Keratinocyte (primary cell): ENCODE data around the gene SUSD3. TPM values are rescaled to one million over a fixed set of nuclear protein-coding genes. Genes with fewer than 3 reads are reported as not detected.

Experiments
- DNase-seq: peaks from one replicate; pipeline ENCODE4 v3.0.0-alpha.2; 2011; ENCODE audit warnings: low read depth, missing footprints, low spot score
- FAIRE-seq: peaks from 2 replicates; lab custom pipeline; 2011; peaks lifted over from hg19 to GRCh38; lab: Jason Lieb, UNC
- H2AFZ ChIP-seq: 2 replicates; pipeline ENCODE4 v1.6.0; 2012; ENCODE audit warnings: low read length, control low read depth, inconsistent platforms; ENCODE audit not compliant: control insufficient read depth
- H3K27ac ChIP-seq: 2 replicates; pipeline ENCODE4 v1.5.1; 2011; ENCODE audit warnings: low read length; ENCODE audit not compliant: control insufficient read depth, insufficient read depth
- H3K27me3 ChIP-seq: 3 replicates; pipeline ENCODE4 v1.6.0; 2011; ENCODE audit warnings: low read length; ENCODE audit not compliant: control insufficient read depth, insufficient read depth; ENCODE audit errors: extremely low read depth
- H3K36me3 ChIP-seq, 2 experiments: 2 replicates in 1 of 2; 3 replicates in 1 of 2; pipeline ENCODE4 v1.5.1; 2011; ENCODE audit warnings: low read length in 2 of 2, mild to moderate bottlenecking in 1 of 2; ENCODE audit not compliant: control insufficient read depth in 2 of 2, insufficient read depth in 2 of 2; ENCODE audit errors: extremely low read depth in 1 of 2
- H3K4me1 ChIP-seq: 3 replicates; pipeline ENCODE4 v1.5.1; 2011; ENCODE audit warnings: low read length; ENCODE audit not compliant: control insufficient read depth, insufficient read depth; ENCODE audit errors: extremely low read depth
- H3K4me2 ChIP-seq: 3 replicates; pipeline ENCODE4 v1.6.0; 2011; ENCODE audit warnings: low read depth, low read length; ENCODE audit not compliant: control insufficient read depth, insufficient read depth; ENCODE audit errors: extremely low read depth
- H3K4me3 ChIP-seq, 3 experiments: fragments of 200-600 bp in 1 of 3; sonication (generic) in 1 of 3; 2 replicates in 2 of 3; 3 replicates in 1 of 3; pipeline ENCODE4 v1.5.1; 2011 to 2016; ENCODE audit warnings: low read length in 3 of 3, mild to moderate bottlenecking in 3 of 3, control low read depth in 2 of 3, inconsistent platforms in 1 of 3, low read depth in 1 of 3, mixed read lengths in 1 of 3, mixed run types in 1 of 3, moderate library complexity in 1 of 3; ENCODE audit not compliant: control insufficient read depth in 2 of 3, insufficient read depth in 2 of 3; ENCODE audit errors: extremely low read depth in 1 of 3
- H3K79me2 ChIP-seq: 2 replicates; pipeline ENCODE4 v1.6.0; 2012; ENCODE audit warnings: low read length; ENCODE audit not compliant: control insufficient read depth, insufficient read depth
- H3K9ac ChIP-seq: 3 replicates; pipeline ENCODE4 v1.6.0; 2011; ENCODE audit warnings: low read length; ENCODE audit not compliant: control insufficient read depth, insufficient read depth; ENCODE audit errors: extremely low read depth
- H3K9me1 ChIP-seq: 3 replicates; pipeline ENCODE4 v1.6.0; 2011; ENCODE audit warnings: low read length; ENCODE audit not compliant: control insufficient read depth, insufficient read depth; ENCODE audit errors: extremely low read depth
- H3K9me3 ChIP-seq: 2 replicates; pipeline ENCODE4 v1.5.1; 2012; ENCODE audit warnings: low read depth, low read length; ENCODE audit not compliant: control insufficient read depth
- H4K20me1 ChIP-seq: 3 replicates; pipeline ENCODE4 v1.6.0; 2011; ENCODE audit warnings: low read length; ENCODE audit not compliant: control insufficient read depth, insufficient read depth; ENCODE audit errors: extremely low read depth
- CTCF ChIP-seq, 3 experiments: IDR thresholded peaks in 1 of 3; conservative IDR thresholded peaks in 1 of 3; optimal IDR thresholded peaks in 1 of 3; 2 replicates in 2 of 3; 3 replicates in 1 of 3; pipeline versions ENCODE3 to v1.5.1; 2011; ENCODE audit warnings: low read length in 3 of 3, mild to moderate bottlenecking in 3 of 3, moderate library complexity in 2 of 3, control low read depth in 1 of 3, inconsistent platforms in 1 of 3; ENCODE audit not compliant: insufficient read depth in 2 of 3; ENCODE audit errors: extremely low read depth in 1 of 3
- EZH2 ChIP-seq: IDR thresholded peaks from one replicate; pipeline ENCODE4 v1.6.1; 2012; ENCODE audit warnings: inconsistent platforms, mild to moderate bottlenecking, low read length, moderate library complexity
- dilution Hi-C: fragments of 300-500 bp; cut with MboI; formaldehyde crosslinking; loops from one replicate; pipeline ENCODE4 v1.7.0; 2020; ENCODE audit warnings: low sequenced_read_pairs; ENCODE audit not compliant: extremely low pct_ligation_motif_present
- polyA plus RNA-seq, 5 experiments: library from polyadenylated mRNA; depleted of rRNA in 3 of 5; stranded (reverse) in 3 of 5; stranded (forward) in 1 of 5; unstranded in 1 of 5; fragments of >200 nt; gene quantifications; 1 replicate in 1 of 5; 2 replicates in 3 of 5; 3 replicates in 1 of 5; pipeline versions ENCODE4 v1.2.1 to v1.2.3, GENCODE V29; 2011 to 2012; ENCODE audit warnings: missing spikeins in 2 of 5, low read depth in 1 of 5, low replicate concordance in 1 of 5

SUSD3 gene
- polyA plus RNA-seq, 1 donor (not counting 4 experiments of a cell fraction or from before 2014, with no cell fraction given): 0.20 TPM

- TF ChIP-seq CTCF (optimal IDR thresholded peaks at IDR 0.05 in 1 of 3, IDR thresholded peaks at IDR 0.05 in 1 of 3, conservative IDR thresholded peaks at IDR 0.05 in 1 of 3; ENCODE audit: extremely low read depth in 1 of 3, insufficient read depth in 2 of 3, low read length in 3 of 3) (no peak), EZH2 (no peak)
- H2AFZ ChIP-seq: no peak overlapping the region
These were observed 61.1 kb downstream of the SUSD3 start for GRCh38 chr9:93119703-93119952.

GRCh38 chr9:93119953-93120845 lies 61.7 kb downstream of the SUSD3 start:
- Histone ChIP-seq H3K9me3 (no peaks in the 10 kb centered on the region), H2AFZ (no peak overlapping the region), H3K27me3 (no peaks in the 10 kb centered on the region), H3K4me3 (no peak overlapping the region), H3K9me1 (no peaks in the 10 kb centered on the region), H3K9ac (no peak overlapping the region), H3K27ac (no peak overlapping the region), H3K4me1 (no peaks in the 10 kb centered on the region), H3K79me2 (no peaks in the 10 kb centered on the region), H3K36me3 (no peaks in the 10 kb centered on the region), H3K4me2 (no peak overlapping the region), H4K20me1 (no peaks in the 10 kb centered on the region)
- TF ChIP-seq CTCF (optimal IDR thresholded peaks at IDR 0.05 in 1 of 3, IDR thresholded peaks at IDR 0.05 in 1 of 3, conservative IDR thresholded peaks at IDR 0.05 in 1 of 3; ENCODE audit: extremely low read depth in 1 of 3, insufficient read depth in 2 of 3, low read length in 3 of 3) (peak in 2 of 3 experiments; percentile 11 to 30), EZH2 (no peak)
- dilution Hi-C loops: no loop called here
- no peak for FAIRE-seq
- DNase-seq: no peak

More at GRCh38 chr9:93119703-93119952, 61.1 kb downstream of the SUSD3 start:
- Histone ChIP-seq H3K79me2 (no peaks in the 10 kb centered on the region), H3K4me1 (no peaks in the 10 kb centered on the region), H3K4me2 (no peak overlapping the region), H3K9ac (no peak overlapping the region), H4K20me1 (no peaks in the 10 kb centered on the region), H3K9me3 (no peaks in the 10 kb centered on the region), H3K36me3 (peaks cover 0 to 1% of the 10 kb centered on the region in 2 experiments), H3K9me1 (no peaks in the 10 kb centered on the region), H3K27me3 (no peaks in the 10 kb centered on the region), H3K4me3 (no peak overlapping the region), H3K27ac (no peak overlapping the region)
- dilution Hi-C loops: no loop called here
- DNase-seq (no peak), FAIRE-seq (no peak)
